Pons (tissue), 1 donor: Measurements from ENCODE around the gene TBC1D10A.

Experiments used
- DNase-seq: peaks from one replicate; pipeline ENCODE4 v3.0.0-alpha.2; 2016; ENCODE audit warnings: low spot score

Gene TBC1D10A

GRCh38 chr22:30285846-30286200, 40.9 kb downstream of the TBC1D10A start:
- no peak for DNase-seq

GRCh38 chr22:30285176-30285845, 41.4 kb downstream of the TBC1D10A start:
- DNase-seq: no peak

- no peak for DNase-seq
These were observed 42.1 kb downstream of the TBC1D10A start for GRCh38 chr22:30284666-30285065.

- DNase-seq: no peak
These were observed 42.6 kb downstream of the TBC1D10A start for GRCh38 chr22:30284172-30284571.

GRCh38 chr22:30283342-30283741, 43.4 kb downstream of the TBC1D10A start:
- no peak for DNase-seq

GRCh38 chr22:30282616-30283046, 44.1 kb downstream of the TBC1D10A start:
- DNase-seq: no peak

GRCh38 chr22:30280505-30280904, 46.2 kb downstream of the TBC1D10A start:
- DNase-seq: no peak

GRCh38 chr22:30279932-30280331, 46.8 kb downstream of the TBC1D10A start:
- no peak for DNase-seq

GRCh38 chr22:30279046-30279788, 47.5 kb downstream of the TBC1D10A start:
- DNase-seq: peak; percentile 26

GRCh38 chr22:30277547-30278344, 49.0 kb downstream of the TBC1D10A start:
- peak; percentile 52 for DNase-seq

GRCh38 chr22:30276039-30276438, 50.7 kb downstream of the TBC1D10A start:
- DNase-seq: no peak

- DNase-seq: no peak
These were observed 51.1 kb downstream of the TBC1D10A start for GRCh38 chr22:30275625-30276024.

- DNase-seq: no peak
These were observed 52.3 kb downstream of the TBC1D10A start for GRCh38 chr22:30274437-30274812.

- DNase-seq: peak; percentile 37
These were observed 52.9 kb downstream of the TBC1D10A start for GRCh38 chr22:30273711-30274436.

GRCh38 chr22:30272781-30273601, 53.8 kb downstream of the TBC1D10A start:
- no peak for DNase-seq

- peak; percentile 84 for DNase-seq
These were observed 55.9 kb downstream of the TBC1D10A start for GRCh38 chr22:30270832-30271231.

- no peak for DNase-seq
These were observed 58.4 kb downstream of the TBC1D10A start for GRCh38 chr22:30268331-30268730.

GRCh38 chr22:30267382-30268302, 59.1 kb downstream of the TBC1D10A start:
- no peak for DNase-seq

GRCh38 chr22:30266445-30267381, 60.0 kb downstream of the TBC1D10A start, which contains the start of gene OSM:
TSS of gene OSM (minus strand) at chr22:30266851. CDS start at chr22:30266799, 52 bp downstream.
- peak; percentile 53 for DNase-seq
